Astrocyte of the cerebellum (primary cell): ENCODE measurements around the gene C15orf61.
A peak's percentile ranks its signal among the peaks of the same experiment; 100 is the strongest.

Experiments used
- DNase-seq: peaks from one replicate; pipeline ENCODE4 v3.0.0-alpha.2; 2011; ENCODE audit warnings: low read depth
- H3K4me3 ChIP-seq: 2 replicates; pipeline ENCODE4 v1.5.1; 2011; ENCODE audit warnings: mild to moderate bottlenecking, low read depth, low read length, moderate library complexity
- in situ Hi-C: cut with HindIII; loops from 2 replicates; pipeline ENCODE4 v1.10.0; 2017; ENCODE audit warnings: low sequenced_read_pairs
- TF ChIP-seq, protein P1 (sequence below): IDR thresholded peaks from 2 replicates; pipeline ENCODE4 v1.5.1; 2012; ENCODE audit warnings: low read length, low read depth, moderate library complexity, mild to moderate bottlenecking; ENCODE audit errors: missing control alignments

The C15orf61 gene

DNA sequence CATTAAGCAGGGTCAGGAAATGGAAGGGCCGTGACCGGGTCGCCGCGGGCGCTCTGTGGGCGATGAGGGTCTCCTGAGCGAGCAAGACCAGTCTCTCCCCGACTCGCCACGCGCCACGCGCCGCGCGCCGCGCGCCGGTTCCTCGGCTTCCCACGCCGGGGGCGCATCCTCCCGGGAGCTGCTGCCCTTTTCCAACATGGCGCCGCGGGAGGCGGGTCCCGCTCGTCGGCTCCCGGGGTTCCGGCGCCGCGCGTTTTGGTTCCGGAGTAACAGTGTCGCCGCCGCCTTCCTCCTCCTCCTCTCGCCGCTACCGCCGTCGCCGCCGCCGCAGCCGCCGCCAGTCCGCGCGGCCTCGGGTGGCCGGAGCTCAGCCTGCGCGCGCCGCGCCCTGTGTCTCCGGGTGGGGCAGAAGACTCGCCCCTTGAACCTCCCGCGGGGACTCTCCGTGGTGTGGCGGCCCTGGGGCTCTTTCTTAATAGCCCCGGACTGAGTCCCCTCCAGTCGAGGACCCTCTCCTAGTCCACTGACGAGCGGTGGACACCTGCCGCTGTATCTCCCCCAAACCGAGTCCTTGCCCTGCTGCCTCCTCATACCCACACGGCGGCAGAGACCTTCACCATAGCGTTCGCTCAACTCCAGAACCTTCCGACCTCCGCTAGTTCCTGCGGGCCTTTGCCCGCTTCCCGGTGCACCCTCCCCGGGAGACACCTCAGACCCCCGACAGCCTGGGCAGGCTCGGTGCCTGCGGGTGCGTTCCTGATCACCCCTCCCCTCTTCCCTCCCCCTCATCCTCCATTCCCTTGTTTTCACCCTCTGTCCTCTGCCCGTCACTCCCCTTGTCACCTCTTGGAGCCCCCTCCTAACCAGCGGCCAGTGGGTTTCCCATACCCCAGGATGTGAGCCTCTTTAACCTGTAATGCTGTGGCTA lies 21.8 kb downstream of the C15orf61 start, which contains the start of gene MAP2K5:
TSS of gene MAP2K5 (plus strand) at position 284 of the 928 bp plus-strand sequence. CDS start at position 917, 633 bp downstream.
- in situ Hi-C loops = loop anchor here (5.0 kb wide), 1 partner anchor 40 kb away; no protein-coding TSS in a partner anchor
- peak within 1 kb of the TSS; percentile 72 for H3K4me3 ChIP-seq
- TF ChIP-seq, protein P1, sequence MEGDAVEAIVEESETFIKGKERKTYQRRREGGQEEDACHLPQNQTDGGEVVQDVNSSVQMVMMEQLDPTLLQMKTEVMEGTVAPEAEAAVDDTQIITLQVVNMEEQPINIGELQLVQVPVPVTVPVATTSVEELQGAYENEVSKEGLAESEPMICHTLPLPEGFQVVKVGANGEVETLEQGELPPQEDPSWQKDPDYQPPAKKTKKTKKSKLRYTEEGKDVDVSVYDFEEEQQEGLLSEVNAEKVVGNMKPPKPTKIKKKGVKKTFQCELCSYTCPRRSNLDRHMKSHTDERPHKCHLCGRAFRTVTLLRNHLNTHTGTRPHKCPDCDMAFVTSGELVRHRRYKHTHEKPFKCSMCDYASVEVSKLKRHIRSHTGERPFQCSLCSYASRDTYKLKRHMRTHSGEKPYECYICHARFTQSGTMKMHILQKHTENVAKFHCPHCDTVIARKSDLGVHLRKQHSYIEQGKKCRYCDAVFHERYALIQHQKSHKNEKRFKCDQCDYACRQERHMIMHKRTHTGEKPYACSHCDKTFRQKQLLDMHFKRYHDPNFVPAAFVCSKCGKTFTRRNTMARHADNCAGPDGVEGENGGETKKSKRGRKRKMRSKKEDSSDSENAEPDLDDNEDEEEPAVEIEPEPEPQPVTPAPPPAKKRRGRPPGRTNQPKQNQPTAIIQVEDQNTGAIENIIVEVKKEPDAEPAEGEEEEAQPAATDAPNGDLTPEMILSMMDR = no peak
- no peak for DNase-seq

DNA sequence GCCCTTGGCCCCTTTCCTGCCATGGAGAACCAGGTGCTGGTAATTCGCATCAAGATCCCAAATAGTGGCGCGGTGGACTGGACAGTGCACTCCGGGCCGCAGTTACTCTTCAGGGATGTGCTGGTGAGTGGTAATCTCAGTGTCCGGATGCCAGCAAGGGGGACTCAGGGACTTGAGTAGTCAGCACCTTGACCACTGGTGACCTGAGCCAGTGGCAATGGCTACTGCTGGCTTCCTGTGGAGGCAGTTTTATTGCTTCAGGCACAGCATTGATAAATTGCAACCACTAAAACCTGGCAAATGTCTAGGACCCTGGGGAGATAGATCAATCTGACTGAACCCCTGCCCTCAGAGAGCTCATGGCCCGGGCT lies 22.4 kb downstream of the C15orf61 start:
- in situ Hi-C loops = loop anchor here (5.0 kb wide), 1 partner anchor 39 kb away; no protein-coding TSS in a partner anchor
- TF ChIP-seq, protein P1 = no peak
- H3K4me3 ChIP-seq = peak overlapping the region; percentile 72
- no peak for DNase-seq

DNA sequence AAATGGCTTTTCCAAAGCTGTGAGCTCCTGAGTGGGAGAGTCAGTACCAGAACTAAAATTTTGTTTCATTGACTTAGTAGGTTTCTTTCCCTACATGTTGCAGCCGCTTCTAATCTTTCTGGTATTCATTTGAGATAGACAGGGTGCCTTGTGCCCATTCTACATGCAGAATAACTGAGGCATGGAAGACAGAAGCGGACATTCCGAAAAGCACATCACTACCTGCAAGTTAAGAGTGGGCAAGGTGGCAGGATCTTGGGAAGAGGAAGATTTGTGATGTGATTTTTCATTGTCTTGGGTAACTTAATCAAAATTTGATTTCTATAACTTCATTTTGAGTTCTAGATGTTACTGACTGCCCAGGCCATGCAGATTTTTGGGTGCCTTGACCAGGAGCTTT lies 23.5 kb downstream of the C15orf61 start:
- in situ Hi-C loops = loop anchor here (5.0 kb wide), 1 partner anchor 38 kb away; no protein-coding TSS in a partner anchor
- TF ChIP-seq, protein P1 = no peak
- no peak overlapping the region for H3K4me3 ChIP-seq

DNA sequence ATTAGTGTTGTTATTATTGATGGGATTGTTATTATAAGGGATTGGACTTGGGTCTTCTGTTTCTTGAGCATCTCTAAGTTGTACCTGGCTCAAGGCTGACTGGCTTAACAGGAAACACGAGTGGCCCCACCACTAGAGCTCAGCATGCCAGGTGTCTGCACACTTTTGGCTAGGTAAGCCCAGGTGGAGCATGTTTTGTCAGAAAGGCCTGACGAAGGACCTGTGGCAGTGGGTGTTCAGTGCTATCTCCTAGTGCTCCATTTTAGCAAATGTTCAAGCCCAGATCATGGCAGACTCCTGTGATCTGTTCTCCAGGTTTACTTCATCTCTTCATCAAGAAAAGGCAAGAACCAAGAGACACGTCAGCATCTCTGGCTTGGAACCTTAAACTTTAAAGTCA lies 24.9 kb downstream of the C15orf61 start:
- no peak for DNase-seq
- TF ChIP-seq, protein P1 = no peak
- H3K4me3 ChIP-seq = no peak overlapping the region
- in situ Hi-C loops = no loop called here

More for the DNA sequence above, 23.5 kb downstream of the C15orf61 start:
- DNase-seq = no peak

DNA sequence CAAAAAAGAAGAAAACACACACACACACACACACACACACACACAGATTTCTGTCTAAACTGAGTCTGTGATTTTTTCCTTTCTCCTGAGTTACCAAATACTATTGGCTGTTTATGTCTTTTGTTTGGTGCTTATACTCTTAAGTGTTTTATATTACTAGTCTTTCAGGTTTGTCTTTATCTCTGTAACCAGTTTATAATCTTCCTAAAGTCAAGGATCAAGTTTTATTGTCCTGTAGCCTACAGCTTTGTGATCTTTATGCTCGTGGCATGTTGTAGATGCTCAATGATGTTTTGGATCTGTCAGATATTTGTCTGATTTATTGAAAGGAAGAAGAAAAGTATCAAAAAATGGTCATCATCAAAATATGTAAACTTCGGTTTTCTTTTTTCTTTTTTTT lies 26.1 kb downstream of the C15orf61 start:
- DNase-seq = no peak
- TF ChIP-seq, protein P1 = no peak
- no peak overlapping the region for H3K4me3 ChIP-seq
- in situ Hi-C loops = no loop called here

DNA sequence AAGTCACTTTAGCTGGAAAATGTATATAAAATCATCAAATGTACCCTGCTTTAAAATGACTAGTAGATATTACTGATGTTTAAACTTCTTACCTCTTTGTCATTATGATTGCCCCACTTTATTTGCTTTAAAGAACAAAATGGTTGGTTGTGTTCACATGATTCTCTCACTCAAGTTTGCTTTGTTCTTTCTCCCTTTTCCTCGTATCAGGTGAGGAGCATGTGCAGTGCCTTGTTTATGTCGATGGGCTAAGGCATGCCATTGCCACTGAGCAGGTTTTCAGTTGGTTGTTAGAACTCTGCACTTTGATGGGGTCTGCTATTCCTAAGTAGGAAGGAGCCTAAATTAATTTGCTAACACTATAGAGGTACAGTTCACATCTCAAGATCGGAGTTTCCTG lies 26.9 kb downstream of the C15orf61 start:
- no peak for DNase-seq
- H3K4me3 ChIP-seq = no peak overlapping the region
- TF ChIP-seq, protein P1 = no peak
- in situ Hi-C loops = no loop called here
